Measurements from ENCODE around the gene LNPK.
"Not testable (repeated sequence)": the region's sequence is repeated elsewhere in the genome, so short reads cannot be mapped to it uniquely, and the experiment has no call there.

Gene LNPK, protein sequence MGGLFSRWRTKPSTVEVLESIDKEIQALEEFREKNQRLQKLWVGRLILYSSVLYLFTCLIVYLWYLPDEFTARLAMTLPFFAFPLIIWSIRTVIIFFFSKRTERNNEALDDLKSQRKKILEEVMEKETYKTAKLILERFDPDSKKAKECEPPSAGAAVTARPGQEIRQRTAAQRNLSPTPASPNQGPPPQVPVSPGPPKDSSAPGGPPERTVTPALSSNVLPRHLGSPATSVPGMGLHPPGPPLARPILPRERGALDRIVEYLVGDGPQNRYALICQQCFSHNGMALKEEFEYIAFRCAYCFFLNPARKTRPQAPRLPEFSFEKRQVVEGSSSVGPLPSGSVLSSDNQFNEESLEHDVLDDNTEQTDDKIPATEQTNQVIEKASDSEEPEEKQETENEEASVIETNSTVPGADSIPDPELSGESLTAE

GRCh38 chr2:176001916-176002687 is at the start of gene LNPK:
TSS of gene LNPK (minus strand) at chr2:176002267. CDS start at chr2:175995584, 6,683 bp downstream.
- DNase-seq: peak; percentile 89 to 95

- DNase-seq: no peak
Measured at GRCh38 chr2:176039375-176039774, 37.3 kb upstream of the LNPK start.

DNA sequence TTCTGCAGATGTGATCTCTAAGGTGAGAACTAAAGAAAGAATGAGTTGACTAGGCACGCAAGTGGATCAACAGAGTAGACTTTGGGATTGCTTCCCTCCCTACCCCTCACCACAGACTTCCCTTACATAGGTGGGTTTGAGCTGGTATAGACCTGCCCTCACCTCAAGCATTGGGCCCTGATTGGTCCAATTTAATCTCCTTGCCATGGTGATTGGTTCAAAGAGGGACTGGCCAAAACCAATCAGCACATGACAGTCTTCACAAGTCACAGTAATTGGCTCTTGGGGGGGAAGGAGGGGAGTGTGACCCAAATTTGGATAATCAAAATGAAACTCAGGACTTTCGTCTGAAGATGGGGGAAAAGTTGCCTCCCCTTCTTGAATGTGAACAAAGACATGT is 36.6 kb upstream of the LNPK start:
- no peak for DNase-seq

GRCh38 chr2:176035013-176035691 is 33.1 kb upstream of the LNPK start:
- DNase-seq: no peak

DNA sequence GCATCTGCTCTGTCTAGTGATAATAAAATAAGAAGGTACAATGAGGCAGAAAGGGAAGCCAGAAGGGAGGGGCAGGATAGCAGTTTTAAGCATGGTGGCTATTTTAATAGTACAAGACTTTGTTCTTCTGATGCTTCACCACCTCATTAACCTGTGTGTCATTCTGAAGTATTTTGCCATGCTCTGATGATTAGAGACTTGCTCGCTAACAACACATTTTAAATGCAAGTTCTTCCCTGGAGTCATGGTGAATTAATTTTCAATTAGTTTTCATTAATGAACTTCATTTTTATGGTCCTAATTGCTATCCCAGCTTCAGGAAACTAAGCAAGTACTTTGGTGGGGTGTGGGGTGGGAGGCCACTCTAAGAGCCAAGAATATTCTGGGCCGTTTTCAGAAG is 25.7 kb upstream of the LNPK start:
- DNase-seq: no peak

GRCh38 chr2:176025932-176026331 is 23.9 kb upstream of the LNPK start:
- DNase-seq: no peak

DNA sequence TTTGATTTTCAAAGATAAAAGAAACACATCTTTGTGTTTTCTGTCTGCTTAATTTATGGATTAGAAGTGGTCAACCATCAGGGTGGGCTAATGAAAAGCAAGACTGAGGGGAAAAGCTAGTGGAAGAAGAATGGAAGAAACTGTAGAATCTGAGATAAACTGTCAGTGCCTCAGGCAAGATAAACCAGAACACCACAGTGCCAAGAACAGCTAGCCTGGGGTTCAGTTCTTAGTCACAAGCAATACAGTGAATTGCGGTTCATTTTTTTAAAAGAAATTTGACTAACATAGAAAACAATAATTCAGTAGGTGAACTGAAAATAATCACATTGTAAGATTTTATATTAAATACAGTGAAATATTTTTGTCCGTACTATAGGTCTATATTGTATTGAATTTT is 22.0 kb upstream of the LNPK start:
- DNase-seq: no peak

GRCh38 chr2:176022048-176022447 is 20.0 kb upstream of the LNPK start:
- DNase-seq: no peak

DNA sequence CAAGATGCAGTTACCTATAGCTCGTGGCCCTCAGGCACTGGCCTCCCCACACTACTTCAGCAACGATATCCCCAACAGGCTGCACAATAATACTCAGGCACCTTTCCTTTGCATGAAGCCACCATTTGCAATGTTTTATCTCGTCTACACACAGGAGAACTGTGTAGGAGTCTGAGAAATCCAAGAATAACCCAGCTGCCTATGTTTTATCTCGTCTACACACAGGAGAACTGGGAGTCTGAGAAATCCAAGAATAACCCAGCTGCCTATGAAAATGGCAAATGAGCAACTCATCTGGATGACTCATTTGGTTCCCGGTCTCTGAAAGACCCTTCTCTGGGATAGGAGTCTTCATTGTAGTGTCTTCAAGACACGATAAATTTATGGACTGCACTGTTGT is 18.3 kb upstream of the LNPK start:
- no peak for DNase-seq

DNA sequence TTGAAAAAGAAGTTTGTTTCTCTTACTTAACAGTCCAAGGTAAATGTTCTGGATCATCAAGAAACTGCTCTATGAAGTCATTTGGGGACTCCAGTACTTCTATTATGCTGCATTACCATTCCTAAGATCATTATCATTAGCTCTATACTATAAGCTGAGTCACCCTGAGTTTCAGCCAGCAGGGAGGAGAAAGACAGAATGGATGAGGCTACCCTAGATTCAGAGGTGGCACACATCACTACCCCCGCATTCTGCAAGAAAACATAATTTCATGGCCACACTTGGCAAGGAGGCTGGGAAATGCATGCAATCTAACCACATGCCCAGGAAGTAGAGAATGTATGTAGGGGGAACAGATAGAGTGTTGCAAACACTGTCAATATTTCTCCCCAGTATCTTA is 16.6 kb upstream of the LNPK start:
- no peak for DNase-seq

- no peak for DNase-seq
Measured at GRCh38 chr2:176009445-176009844, 7.4 kb upstream of the LNPK start.

- DNase-seq: no peak
Measured at GRCh38 chr2:176004934-176005333, 2.9 kb upstream of the LNPK start.

- no peak for DNase-seq
Measured at GRCh38 chr2:176003958-176004357, 1.9 kb upstream of the LNPK start.

DNA sequence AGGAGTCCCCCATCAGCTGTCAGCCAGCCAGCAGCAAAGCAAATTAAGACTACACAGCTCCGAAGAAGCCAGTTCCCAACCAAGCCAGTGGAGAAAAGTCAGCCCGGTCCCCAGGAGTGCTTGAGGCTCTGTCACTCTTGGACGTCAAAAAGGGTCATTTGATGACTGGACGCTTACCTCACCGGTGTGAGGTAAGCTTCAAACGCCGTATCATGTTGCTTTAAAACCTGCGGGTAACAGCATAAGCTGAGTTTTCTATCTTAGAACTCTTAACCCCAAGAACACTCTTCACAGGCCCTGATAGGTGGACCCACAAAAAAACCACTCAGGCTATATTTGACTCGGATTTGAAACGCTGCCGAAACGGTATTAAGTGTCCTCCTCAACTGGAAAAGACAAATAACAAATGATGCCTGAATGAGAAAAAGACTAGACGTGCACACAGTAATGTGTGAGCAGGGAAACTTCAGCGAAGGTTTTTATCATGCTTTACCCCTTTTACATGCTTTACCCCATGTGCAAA is 682 bp upstream of the LNPK start:
- no peak for DNase-seq

- peak in 1 of 2 donors; percentile 35 for DNase-seq
Measured at GRCh38 chr2:176001281-176001915, 669 bp downstream of the LNPK start.

DNA sequence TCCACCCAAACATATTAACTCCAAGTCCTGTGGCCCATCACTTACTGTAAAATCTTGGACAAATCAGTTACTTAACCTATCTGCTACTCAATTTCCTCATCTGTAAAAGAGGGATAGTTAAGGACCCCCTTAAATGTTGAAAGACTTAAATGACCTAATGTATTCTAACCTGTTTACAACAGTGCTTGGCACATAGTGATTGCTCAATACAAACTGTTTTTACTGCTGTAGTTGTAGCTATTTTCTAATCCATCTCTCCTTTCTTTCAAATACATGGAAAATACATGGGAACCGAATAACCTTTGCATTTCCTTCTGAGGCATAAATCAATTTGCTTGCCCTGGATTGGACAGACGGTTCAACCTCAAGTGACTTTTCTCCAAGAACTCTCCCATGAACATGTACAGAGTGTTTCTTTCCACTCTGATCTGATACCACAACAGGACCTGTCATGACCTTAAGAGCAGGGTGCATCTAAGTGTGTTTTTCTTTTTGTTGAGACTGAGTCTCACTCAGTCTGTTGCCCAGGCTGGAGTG is 2.7 kb downstream of the LNPK start:
- no peak for DNase-seq

DNA sequence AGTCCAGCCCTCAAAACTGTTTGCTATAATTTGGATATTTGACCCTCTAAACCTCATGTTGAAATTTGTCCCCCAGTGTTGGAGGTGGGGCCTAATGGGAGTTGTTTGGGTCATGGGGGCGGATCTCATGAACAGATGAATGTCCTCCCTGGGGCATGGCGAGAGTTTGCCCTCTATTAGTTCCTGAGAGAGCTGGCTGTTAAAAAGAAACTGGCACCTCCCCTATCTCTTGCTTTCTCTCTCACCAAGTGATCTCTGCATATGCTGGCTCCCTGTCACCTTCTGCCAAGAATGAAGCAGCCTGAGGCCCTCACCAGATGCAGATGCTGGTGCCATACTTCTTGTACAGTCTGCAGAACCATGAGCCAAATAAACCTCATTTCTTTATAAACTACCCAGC is 12.0 kb downstream of the LNPK start:
- DNase-seq: no peak

- not testable (repeated sequence) for DNase-seq
Measured at GRCh38 chr2:175987126-175987525, 14.9 kb downstream of the LNPK start.

DNA sequence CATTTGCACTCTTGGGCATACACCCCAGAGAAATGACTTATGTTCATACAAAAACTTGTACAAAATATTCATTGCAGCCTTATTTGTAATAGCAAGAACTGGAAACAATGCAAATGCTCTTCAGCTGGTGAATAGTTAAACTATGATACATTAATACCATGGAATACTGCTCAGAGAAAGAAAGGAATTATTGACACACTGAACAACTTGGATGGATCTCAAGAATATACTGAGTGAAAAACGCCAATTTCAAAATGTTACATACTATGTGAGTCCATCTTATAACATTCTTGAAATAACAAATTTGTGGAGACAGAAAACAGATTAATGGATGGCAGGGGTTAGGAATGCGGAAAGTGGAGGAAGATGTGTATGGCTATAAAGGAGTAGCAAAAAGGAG is 17.2 kb downstream of the LNPK start:
- DNase-seq: no peak

GRCh38 chr2:175981551-175981950 is 20.5 kb downstream of the LNPK start:
- no peak for DNase-seq

DNA sequence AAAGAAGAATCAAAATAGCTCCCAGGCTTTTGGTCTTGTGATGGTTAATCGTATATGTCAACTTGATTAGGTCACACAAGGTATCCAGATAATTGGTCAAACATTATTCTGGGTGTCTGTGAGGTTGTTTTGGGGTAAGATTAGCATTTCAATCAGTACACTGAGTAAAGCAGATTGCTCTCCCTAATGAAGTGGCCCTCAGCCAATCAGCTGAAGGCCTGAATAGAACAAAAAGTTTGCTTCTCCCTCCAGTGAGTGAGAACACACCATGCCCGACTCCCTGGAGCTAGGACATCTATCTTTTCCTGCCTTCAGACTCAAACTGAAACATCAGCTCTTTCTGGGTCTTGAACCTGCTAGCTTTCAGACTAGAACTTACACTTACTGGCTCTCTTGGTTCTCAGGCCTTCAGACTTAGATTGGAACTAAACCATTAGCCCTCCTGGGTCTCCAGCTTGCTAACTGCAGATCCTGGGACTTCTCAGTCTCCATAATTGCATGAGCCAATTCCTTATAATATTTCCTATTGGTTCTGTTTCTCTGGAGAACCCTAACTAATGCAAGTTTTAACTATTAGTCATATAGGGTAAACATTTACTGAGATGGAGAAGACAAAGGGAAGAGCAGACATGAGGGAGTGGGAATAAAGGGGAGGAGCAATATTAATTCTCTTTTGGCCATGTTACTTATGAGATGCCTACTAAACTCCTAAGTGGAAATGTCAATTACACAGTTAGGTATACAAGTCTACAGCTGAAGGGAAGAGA is 25.5 kb downstream of the LNPK start:
- DNase-seq: no peak

- DNase-seq: no peak
Measured at GRCh38 chr2:175973373-175973772, 28.7 kb downstream of the LNPK start.

Measured in hippocampal formation (tissue), 2 donors.